Naive thymus-derived CD4-positive, alpha-beta T cell (primary cell): Measurements from ENCODE around the gene ZSWIM6. TPM values are rescaled to one million over a fixed set of nuclear protein-coding genes. Genes with fewer than 3 reads are reported as not detected.

ENCODE experiments used
- ATAC-seq: fragments of 150-1000 bp; cut with Tn5 transposase; 2 replicates; pipeline ENCODE4 v1.10.0; 2021; ENCODE audit warnings: mild to moderate bottlenecking, moderate library complexity
- CTCF ChIA-PET: fragments of 350-600 bp; sonication (Branson Sonifier 250); formaldehyde crosslinking; loops from one replicate; lab custom pipeline; 2021; ENCODE audit warnings: antibody characterized with exemption; lab: Charles Lee
- POLR2A ChIA-PET: fragments of 350-600 bp; sonication (Branson Sonifier 250); formaldehyde crosslinking; loops from one replicate; lab custom pipeline; 2021; ENCODE audit warnings: antibody characterized with exemption, inconsistent platforms; lab: Charles Lee
- DNase-seq, 9 donors: peaks; one replicate each; pipeline versions ENCODE4 v3.0.0 to v3.0.0-alpha.2; 2020 to 2022; ENCODE audit warnings: mixed read lengths in 1 of 9
- H3K27ac ChIP-seq: one replicate; pipeline ENCODE4 v1.7.0; 2013; ENCODE audit warnings: mild to moderate bottlenecking, low read depth, low read length, moderate library complexity
- H3K27me3 ChIP-seq, 2 donors: one replicate each; pipeline ENCODE4 v1.7.0; 2013; ENCODE audit warnings: low read length in 2 of 2, mild to moderate bottlenecking in 2 of 2, moderate library complexity in 2 of 2; ENCODE audit not compliant: control insufficient read depth in 2 of 2, insufficient read depth in 2 of 2
- H3K36me3 ChIP-seq, 3 experiments: 1 replicate in 2 of 3; 2 replicates in 1 of 3; pipeline ENCODE4 v1.7.0; 2013; ENCODE audit warnings: low read length in 3 of 3, mild to moderate bottlenecking in 3 of 3, moderate library complexity in 1 of 3; ENCODE audit not compliant: insufficient read depth in 3 of 3, control insufficient read depth in 2 of 3
- H3K4me1 ChIP-seq, 2 donors: one replicate each; pipeline ENCODE4 v1.7.0; 2013; ENCODE audit warnings: low read length in 2 of 2, mild to moderate bottlenecking in 2 of 2, moderate library complexity in 1 of 2; ENCODE audit not compliant: control insufficient read depth in 2 of 2, insufficient read depth in 2 of 2
- H3K4me3 ChIP-seq: 2 replicates; pipeline ENCODE4 v1.7.0; 2013; ENCODE audit warnings: mild to moderate bottlenecking, low read length
- H3K9me3 ChIP-seq, 3 experiments: 1 replicate in 2 of 3; 2 replicates in 1 of 3; pipeline ENCODE4 v1.7.0; 2013; ENCODE audit warnings: low read length in 3 of 3; ENCODE audit not compliant: control insufficient read depth in 2 of 3
- H3K27ac Mint-ChIP-seq, 9 donors: one replicate each; pipeline ENCODE4 v1.8.0; 2020 to 2022; ENCODE audit warnings: mixed read lengths in 9 of 9, mild to moderate bottlenecking in 8 of 9, moderate library complexity in 5 of 9, inconsistent platforms in 2 of 9
- H3K27me3 Mint-ChIP-seq, 5 donors: one replicate each; pipeline ENCODE4 v1.8.0; 2021 to 2022; ENCODE audit warnings: mixed read lengths in 5 of 5, mild to moderate bottlenecking in 1 of 5
- H3K36me3 Mint-ChIP-seq, 5 donors: one replicate each; pipeline ENCODE4 v1.8.0; 2020 to 2022; ENCODE audit warnings: mixed read lengths in 5 of 5, mild to moderate bottlenecking in 3 of 5, inconsistent platforms in 1 of 5
- H3K4me1 Mint-ChIP-seq, 7 donors: one replicate each; pipeline ENCODE4 v1.8.0; 2020 to 2022; ENCODE audit warnings: mixed read lengths in 7 of 7, mild to moderate bottlenecking in 3 of 7, inconsistent platforms in 1 of 7
- H3K4me3 Mint-ChIP-seq, 10 donors: one replicate each; pipeline ENCODE4 v1.8.0; 2020 to 2022; ENCODE audit warnings: mild to moderate bottlenecking in 10 of 10, mixed read lengths in 10 of 10, moderate library complexity in 6 of 10, inconsistent platforms in 2 of 10
- H3K9me3 Mint-ChIP-seq, 11 donors: one replicate each; pipeline ENCODE4 v1.8.0; 2020 to 2022; ENCODE audit warnings: mixed read lengths in 11 of 11, mild to moderate bottlenecking in 4 of 11, inconsistent platforms in 1 of 11, moderate library complexity in 1 of 11
- intact Hi-C, 2 donors: fragments of 100-400 bp; cut with micrococcal nuclease; formaldehyde crosslinking; loops; one replicate each; pipeline ENCODE4 v1.15.1; 2023
- polyA plus RNA-seq, 2 donors: library from polyadenylated mRNA; unstranded; fragments of 300-500 nt; fragmentation: Illumina TruSeq; gene quantifications; one replicate each; pipeline ENCODE4 v1.2.3, GENCODE V29; 2021
- total RNA-seq, 6 experiments: library from RNA in 5 of 6; stranded (reverse) in 5 of 6; gene quantifications; 1 replicate in 5 of 6; 2 replicates in 1 of 6; pipeline ENCODE4 v1.2.3 and lab custom pipeline; 2021 to 2026

Gene ZSWIM6
- total and polyA plus RNA-seq, 7 experiments from 2014 or later: 0.29 to 18.5 (median 8.2) TPM

DNA sequence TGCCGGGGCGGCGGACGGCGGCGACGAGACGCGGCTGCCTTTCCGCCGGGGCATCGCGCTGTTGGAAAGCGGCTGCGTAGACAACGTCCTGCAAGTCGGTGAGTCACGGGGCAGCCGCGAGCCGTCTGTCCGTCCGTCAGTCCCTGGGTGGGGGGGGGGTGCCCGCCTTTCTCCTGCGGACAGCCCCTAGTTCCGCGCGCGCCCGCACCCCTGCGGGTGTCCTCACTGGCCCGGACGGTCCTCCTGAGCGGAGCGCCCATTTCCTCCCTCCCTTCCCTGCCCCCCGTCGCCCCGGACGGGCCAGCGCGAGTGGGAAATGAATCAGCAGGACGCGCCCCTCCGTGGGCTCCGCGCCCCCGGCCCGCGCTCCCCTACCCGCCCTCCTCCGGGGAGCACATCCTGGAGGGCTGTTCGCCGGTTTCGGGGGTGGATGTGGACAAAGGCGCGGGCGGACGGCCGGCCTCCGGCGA is 828 bp downstream of the ZSWIM6 start:
- H3K4me3 Mint-ChIP-seq: peak overlapping the region; percentile 62 to 98 (median 83)

GRCh38 chr5:61333321-61333953 is 1.4 kb downstream of the ZSWIM6 start:
- ChIA-PET POLR2A (interaction anchor here (1.0 to 1.7 kb wide), 3 partner anchors 8 to 191 kb away, joined by 3 to 6 read pairs (median 3); no protein-coding TSS in a partner anchor), CTCF (no interaction called here)
- Mint-ChIP-seq H3K27ac (peak overlapping the region in 8 of 9 donors; percentile 1 to 90 (median 66)), H3K36me3 (peaks cover 0 to 13% (median 8%) of the 10 kb centered on the region in 5 donors), H3K9me3 (peaks cover 0 to 4% (median 0%) of the 10 kb centered on the region in 11 donors), H3K27me3 (peaks cover 2 to 43% (median 8%) of the 10 kb centered on the region in 5 donors), H3K4me1 (peaks cover 28 to 55% (median 40%) of the 10 kb centered on the region in 7 donors), H3K4me3 (peak overlapping the region; percentile 74 to 98 (median 86))
- peaks cover 15 to 18% of the 10 kb centered on the region in 2 donors for H3K4me1 ChIP-seq
- intact Hi-C loops: loop anchor here in 1 of 2 donors (2.0 to 5.0 kb wide), 3 partner anchors 199 to 1079 kb away; partner anchors contain the start of genes IPO11 and KIF2A
- peaks cover 0 to 11% (median 0%) of the 10 kb centered on the region in 3 experiments for H3K36me3 ChIP-seq
- peak in 8 of 9 donors; percentile 18 to 52 (median 31) for DNase-seq
- H3K27ac ChIP-seq: peak overlapping the region; percentile 54
- no peaks in the 10 kb centered on the region for H3K27me3 ChIP-seq
- no peaks in the 10 kb centered on the region for H3K9me3 ChIP-seq
- ATAC-seq: no peak
- peak overlapping the region; percentile 67 for H3K4me3 ChIP-seq

More for the DNA sequence above, 828 bp downstream of the ZSWIM6 start:
- Histone ChIP-seq H3K27ac (peak overlapping the region; percentile 54), H3K36me3 (peaks cover 0 to 11% (median 0%) of the 10 kb centered on the region in 3 experiments), H3K4me1 (peaks cover 15 to 23% of the 10 kb centered on the region in 2 donors), H3K27me3 (no peaks in the 10 kb centered on the region), H3K9me3 (no peaks in the 10 kb centered on the region), H3K4me3 (peak overlapping the region; percentile 67)
- intact Hi-C loops: loop anchor here (1.0 to 5.0 kb wide), 8 partner anchors 75 to 1080 kb away; partner anchors contain the start of genes IPO11 (in 2 of the 2), SMIM15 (in 2 of the 2), ERCC8 (in 1 of the 2) and KIF2A (in 1 of the 2)
- ATAC-seq (no peak), DNase-seq (peak in 5 of 9 donors; percentile 8 to 30 (median 23))
- Mint-ChIP-seq H3K4me1 (peaks cover 22 to 51% (median 39%) of the 10 kb centered on the region in 7 donors), H3K9me3 (peaks cover 0 to 4% (median 0%) of the 10 kb centered on the region in 11 donors), H3K27me3 (peaks cover 5 to 49% (median 11%) of the 10 kb centered on the region in 5 donors), H3K27ac (peak overlapping the region in 1 of 9 donors; percentile 59), H3K36me3 (peaks cover 0 to 13% (median 8%) of the 10 kb centered on the region in 5 donors)
- ChIA-PET POLR2A (interaction anchor here (1.0 to 2.2 kb wide), 8 partner anchors 9 to 633 kb away, joined by 3 to 8 read pairs (median 4); partner anchors contain the start of gene DEPDC1B), CTCF (no interaction called here)

- peak overlapping the region; percentile 54 for H3K27ac ChIP-seq
- H3K27me3 ChIP-seq: no peaks in the 10 kb centered on the region
- peaks cover 0 to 13% (median 8%) of the 10 kb centered on the region in 5 donors for H3K36me3 Mint-ChIP-seq
- peaks cover 0 to 4% (median 0%) of the 10 kb centered on the region in 11 donors for H3K9me3 Mint-ChIP-seq
- H3K27ac Mint-ChIP-seq: peak overlapping the region in 8 of 9 donors; percentile 1 to 90 (median 54)
- peaks cover 0 to 35% (median 2%) of the 10 kb centered on the region in 5 donors for H3K27me3 Mint-ChIP-seq
- peaks cover 0 to 11% (median 0%) of the 10 kb centered on the region in 3 experiments for H3K36me3 ChIP-seq
- DNase-seq (peak in 2 of 9 donors; percentile 17 to 32), ATAC-seq (no peak)
- peak overlapping the region; percentile 67 for H3K4me3 ChIP-seq
- CTCF ChIA-PET: interaction anchor here (0.6 kb wide), 1 partner anchor 308 kb away, joined by 6 read pairs; no protein-coding TSS in a partner anchor
- peak overlapping the region; percentile 74 to 98 (median 86) for H3K4me3 Mint-ChIP-seq
- H3K4me1 Mint-ChIP-seq: peaks cover 26 to 58% (median 46%) of the 10 kb centered on the region in 7 donors
- no peaks in the 10 kb centered on the region for H3K9me3 ChIP-seq
- POLR2A ChIA-PET: interaction anchor here (1.0 to 1.7 kb wide), 3 partner anchors 8 to 190 kb away, joined by 3 to 6 read pairs (median 3); no protein-coding TSS in a partner anchor
- H3K4me1 ChIP-seq: peaks cover 15 to 17% of the 10 kb centered on the region in 2 donors
- intact Hi-C loops: loop anchor here in 1 of 2 donors (2.0 to 5.0 kb wide), 3 partner anchors 198 to 1079 kb away; partner anchors contain the start of genes IPO11 and KIF2A
Measured at GRCh38 chr5:61333954-61334867, 2.2 kb downstream of the ZSWIM6 start.

GRCh38 chr5:61334868-61335615 is 3.0 kb downstream of the ZSWIM6 start:
- DNase-seq (no peak), ATAC-seq (no peak)
- ChIA-PET POLR2A (no interaction called here), CTCF (no interaction called here)
- H3K27me3 ChIP-seq: no peaks in the 10 kb centered on the region
- Mint-ChIP-seq H3K4me3 (peak overlapping the region; percentile 74 to 98 (median 86)), H3K27me3 (peaks cover 0 to 28% (median 0%) of the 10 kb centered on the region in 5 donors), H3K4me1 (peaks cover 19 to 58% (median 43%) of the 10 kb centered on the region in 7 donors), H3K9me3 (peaks cover 0 to 4% (median 0%) of the 10 kb centered on the region in 11 donors), H3K36me3 (peaks cover 0 to 13% (median 8%) of the 10 kb centered on the region in 5 donors), H3K27ac (peak overlapping the region in 5 of 9 donors; percentile 43 to 88 (median 63))
- H3K4me1 ChIP-seq: peaks cover 15 to 17% of the 10 kb centered on the region in 2 donors
- H3K27ac ChIP-seq: no peak overlapping the region
- H3K9me3 ChIP-seq: no peaks in the 10 kb centered on the region
- intact Hi-C loops: loop anchor here in 1 of 2 donors (5.0 kb wide), 2 partner anchors 197 to 972 kb away; partner anchors contain the start of gene KIF2A
- H3K36me3 ChIP-seq: peaks cover 0 to 11% (median 0%) of the 10 kb centered on the region in 3 experiments
- no peak overlapping the region for H3K4me3 ChIP-seq

GRCh38 chr5:61339764-61340163 is 7.7 kb downstream of the ZSWIM6 start:
- Histone ChIP-seq H3K27me3 (no peaks in the 10 kb centered on the region), H3K27ac (no peak overlapping the region), H3K4me3 (no peak overlapping the region), H3K9me3 (no peaks in the 10 kb centered on the region), H3K36me3 (no peaks in the 10 kb centered on the region), H3K4me1 (peaks cover under 1 to 4% of the 10 kb centered on the region in 2 donors)
- peaks cover 0 to 13% (median 5%) of the 10 kb centered on the region in 5 donors for H3K36me3 Mint-ChIP-seq
- ChIA-PET POLR2A (no interaction called here), CTCF (no interaction called here)
- peaks cover 0 to 12% (median 0%) of the 10 kb centered on the region in 5 donors for H3K27me3 Mint-ChIP-seq
- peaks cover 0 to 4% (median 0%) of the 10 kb centered on the region in 11 donors for H3K9me3 Mint-ChIP-seq
- ATAC-seq (no peak), DNase-seq (no peak)
- intact Hi-C loops: no loop called here
- H3K4me3 Mint-ChIP-seq: no peak overlapping the region
- peaks cover 5 to 79% (median 54%) of the 10 kb centered on the region in 7 donors for H3K4me1 Mint-ChIP-seq
- H3K27ac Mint-ChIP-seq: peak overlapping the region in 1 of 9 donors; percentile 9
